ENCODE measurements around the gene ETV3. TPM values are rescaled to one million over a fixed set of nuclear protein-coding genes. Genes with fewer than 3 reads are reported as not detected.

ETV3 gene
- total and polyA plus RNA-seq, 2 of the 8 experiments (the other 6 are each of a cell fraction or from before 2014, with no cell fraction given): 6.0 to 23.8 TPM

GRCh38 chr1:157178490-157178889 is 40.3 kb upstream of the ETV3 start (continued):
- no peak for TF ChIP-seq TAF7 (optimal IDR thresholded peaks at IDR 0.05; ENCODE audit: borderline replicate concordance, low read depth, low read length)
- TF ChIP-seq GABPA (IDR thresholded peaks at IDR 0.05; ENCODE audit: borderline replicate concordance, insufficient read depth, low read length): no peak
- TF ChIP-seq BRCA1 (IDR thresholded peaks at IDR 0.05; ENCODE audit: low read depth, low read length): no peak
- no peak for TF ChIP-seq MAX (IDR thresholded peaks at IDR 0.05)
- TF ChIP-seq CHD2 (IDR thresholded peaks at IDR 0.05; ENCODE audit: low read length): no peak

Data from H1 (cell line).